Esophagus squamous epithelium (tissue), 4 donors: ENCODE data around the gene ADGRG1.

ENCODE experiments used
- POLR2A ChIP-seq, 4 donors: fragments of 450-650 bp; IDR thresholded peaks; one replicate each; pipeline ENCODE4 v1.6.1; 2017; ENCODE audit warnings: antibody characterized with exemption in 4 of 4, mild to moderate bottlenecking in 4 of 4, moderate library complexity in 3 of 4
- TF ChIP-seq, protein P1 (sequence below), 6 experiments: fragments of 450-650 bp in 4 of 6; fragments of 200-600 bp in 2 of 6; sonication (generic) in 2 of 6; IDR thresholded peaks; one replicate each; pipeline ENCODE4 v1.5.1; 2016 to 2019; ENCODE audit warnings: antibody characterized with exemption in 6 of 6, mild to moderate bottlenecking in 4 of 6, moderate library complexity in 4 of 6

GRCh38 chr16:57594531-57595031 lies 33.8 kb upstream of the ADGRG1 start:
- TF ChIP-seq, protein P1, sequence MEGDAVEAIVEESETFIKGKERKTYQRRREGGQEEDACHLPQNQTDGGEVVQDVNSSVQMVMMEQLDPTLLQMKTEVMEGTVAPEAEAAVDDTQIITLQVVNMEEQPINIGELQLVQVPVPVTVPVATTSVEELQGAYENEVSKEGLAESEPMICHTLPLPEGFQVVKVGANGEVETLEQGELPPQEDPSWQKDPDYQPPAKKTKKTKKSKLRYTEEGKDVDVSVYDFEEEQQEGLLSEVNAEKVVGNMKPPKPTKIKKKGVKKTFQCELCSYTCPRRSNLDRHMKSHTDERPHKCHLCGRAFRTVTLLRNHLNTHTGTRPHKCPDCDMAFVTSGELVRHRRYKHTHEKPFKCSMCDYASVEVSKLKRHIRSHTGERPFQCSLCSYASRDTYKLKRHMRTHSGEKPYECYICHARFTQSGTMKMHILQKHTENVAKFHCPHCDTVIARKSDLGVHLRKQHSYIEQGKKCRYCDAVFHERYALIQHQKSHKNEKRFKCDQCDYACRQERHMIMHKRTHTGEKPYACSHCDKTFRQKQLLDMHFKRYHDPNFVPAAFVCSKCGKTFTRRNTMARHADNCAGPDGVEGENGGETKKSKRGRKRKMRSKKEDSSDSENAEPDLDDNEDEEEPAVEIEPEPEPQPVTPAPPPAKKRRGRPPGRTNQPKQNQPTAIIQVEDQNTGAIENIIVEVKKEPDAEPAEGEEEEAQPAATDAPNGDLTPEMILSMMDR (IDR thresholded peaks at IDR 0.05): no peak
- no peak for TF ChIP-seq POLR2A (IDR thresholded peaks at IDR 0.05)
